Stomach (tissue), 4 donors: ENCODE results near the gene NFIC.

ENCODE experiments used
- CTCF ChIP-seq, 7 experiments: fragments of 450-650 bp in 4 of 7; fragments of 200-600 bp in 3 of 7; sonication (generic) in 3 of 7; IDR thresholded peaks; one replicate each; pipeline ENCODE4 v1.5.1; 2016 to 2019; ENCODE audit warnings: antibody characterized with exemption in 7 of 7, control low read depth in 2 of 7, mild to moderate bottlenecking in 1 of 7
- EP300 ChIP-seq: sonication (generic); formaldehyde crosslinking; IDR thresholded peaks from one replicate; pipeline ENCODE4 v1.6.1; 2017; ENCODE audit warnings: antibody characterized with exemption
- POLR2AphosphoS5 ChIP-seq, 3 donors: sonication (generic); formaldehyde crosslinking; IDR thresholded peaks; one replicate each; pipeline ENCODE4 v1.6.1; 2016; ENCODE audit warnings: antibody characterized with exemption in 3 of 3

DNA sequence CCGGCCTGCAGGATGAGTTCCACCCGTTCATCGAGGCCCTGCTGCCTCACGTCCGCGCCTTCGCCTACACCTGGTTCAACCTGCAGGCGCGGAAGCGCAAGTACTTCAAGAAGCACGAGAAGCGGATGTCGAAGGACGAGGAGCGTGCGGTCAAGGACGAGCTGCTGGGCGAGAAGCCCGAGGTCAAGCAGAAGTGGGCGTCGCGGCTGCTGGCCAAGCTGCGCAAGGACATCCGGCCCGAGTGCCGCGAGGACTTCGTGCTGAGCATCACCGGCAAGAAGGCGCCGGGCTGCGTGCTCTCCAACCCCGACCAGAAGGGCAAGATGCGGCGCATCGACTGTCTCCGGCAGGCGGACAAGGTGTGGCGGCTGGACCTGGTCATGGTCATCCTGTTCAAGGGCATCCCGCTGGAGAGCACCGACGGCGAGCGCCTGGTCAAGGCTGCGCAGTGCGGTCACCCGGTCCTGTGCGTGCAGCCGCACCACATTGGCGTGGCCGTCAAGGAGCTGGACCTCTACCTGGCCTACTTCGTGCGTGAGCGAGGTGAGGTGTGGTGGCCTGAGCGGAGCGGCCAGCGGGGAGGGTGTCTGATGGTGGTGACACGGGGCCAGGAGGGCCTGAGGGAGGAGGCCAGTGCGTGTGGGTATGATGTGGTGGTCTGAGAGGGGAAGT is 15.5 kb downstream of the NFIC start:
- TF ChIP-seq CTCF (IDR thresholded peaks at IDR 0.05) (no peak), POLR2AphosphoS5 (IDR thresholded peaks at IDR 0.05) (no peak), EP300 (no peak)
